T-helper 1 cell (primary cell): Measurements from ENCODE around the gene TCN2.
"Not testable (repeated sequence)": the region's sequence is repeated elsewhere in the genome, so short reads cannot be mapped to it uniquely, and the experiment has no call there.

Experiments
- DNase-seq, 5 donors: peaks; one replicate each; pipeline ENCODE4 v3.0.0-alpha.2; 2012 to 2020

TCN2 gene

GRCh38 chr22:30611197-30611596 is 4.2 kb downstream of the TCN2 start:
- DNase-seq = no peak

- DNase-seq = no peak
These were observed 5.8 kb downstream of the TCN2 start for GRCh38 chr22:30612789-30613188.

- no peak for DNase-seq
These were observed 7.3 kb downstream of the TCN2 start for GRCh38 chr22:30614268-30614667.

GRCh38 chr22:30614879-30615278 is 7.9 kb downstream of the TCN2 start:
- no peak for DNase-seq

- DNase-seq = no peak
These were observed 8.6 kb downstream of the TCN2 start for GRCh38 chr22:30615543-30615954.

GRCh38 chr22:30617819-30618218 is 10.8 kb downstream of the TCN2 start:
- DNase-seq = no peak

- DNase-seq = not testable (repeated sequence)
These were observed 12.9 kb downstream of the TCN2 start for GRCh38 chr22:30619909-30620308.

- no peak for DNase-seq
These were observed 19.4 kb downstream of the TCN2 start for GRCh38 chr22:30626413-30626812.

GRCh38 chr22:30627471-30627870 is 20.5 kb downstream of the TCN2 start:
- no peak for DNase-seq

GRCh38 chr22:30628491-30628890 is 21.5 kb downstream of the TCN2 start:
- DNase-seq = no peak

- not testable (repeated sequence) for DNase-seq
These were observed 24.5 kb downstream of the TCN2 start for GRCh38 chr22:30631469-30631868.

GRCh38 chr22:30634471-30635233 is 27.7 kb downstream of the TCN2 start:
- DNase-seq = peak; percentile 75 to 89 (median 85)

- DNase-seq = peak; percentile 92 to 95 (median 93)
These were observed 28.6 kb downstream of the TCN2 start, which contains the start of gene SLC35E4 for GRCh38 chr22:30635273-30636225. TSS of gene SLC35E4 (plus strand) at chr22:30635781. CDS start at chr22:30636451, 670 bp downstream.

GRCh38 chr22:30636226-30637077 is 29.5 kb downstream of the TCN2 start:
- DNase-seq = peak in 2 of 5 donors; percentile 10 to 28

GRCh38 chr22:30637701-30638114 is 30.7 kb downstream of the TCN2 start:
- no peak for DNase-seq

GRCh38 chr22:30640361-30640760 is 33.4 kb downstream of the TCN2 start:
- DNase-seq = no peak

GRCh38 chr22:30640839-30641430 is 34.0 kb downstream of the TCN2 start:
- no peak for DNase-seq

- DNase-seq = no peak
These were observed 36.3 kb downstream of the TCN2 start for GRCh38 chr22:30643055-30643875.

GRCh38 chr22:30646518-30647160 is 39.7 kb downstream of the TCN2 start:
- DNase-seq = no peak

GRCh38 chr22:30647536-30647935 is 40.6 kb downstream of the TCN2 start:
- no peak for DNase-seq

- DNase-seq = no peak
These were observed 41.9 kb downstream of the TCN2 start for GRCh38 chr22:30648825-30649224.
